HG03565 (cell line): ENCODE measurements around the gene MRPL3.

Source experiments
- ATAC-seq: cut with Tn5 transposase; IDR thresholded peaks from one replicate; pipeline ENCODE4 v1.9.1; 2021; ENCODE audit warnings: mild to moderate bottlenecking, moderate library complexity; ENCODE audit not compliant: unreplicated experiment

The MRPL3 gene

DNA sequence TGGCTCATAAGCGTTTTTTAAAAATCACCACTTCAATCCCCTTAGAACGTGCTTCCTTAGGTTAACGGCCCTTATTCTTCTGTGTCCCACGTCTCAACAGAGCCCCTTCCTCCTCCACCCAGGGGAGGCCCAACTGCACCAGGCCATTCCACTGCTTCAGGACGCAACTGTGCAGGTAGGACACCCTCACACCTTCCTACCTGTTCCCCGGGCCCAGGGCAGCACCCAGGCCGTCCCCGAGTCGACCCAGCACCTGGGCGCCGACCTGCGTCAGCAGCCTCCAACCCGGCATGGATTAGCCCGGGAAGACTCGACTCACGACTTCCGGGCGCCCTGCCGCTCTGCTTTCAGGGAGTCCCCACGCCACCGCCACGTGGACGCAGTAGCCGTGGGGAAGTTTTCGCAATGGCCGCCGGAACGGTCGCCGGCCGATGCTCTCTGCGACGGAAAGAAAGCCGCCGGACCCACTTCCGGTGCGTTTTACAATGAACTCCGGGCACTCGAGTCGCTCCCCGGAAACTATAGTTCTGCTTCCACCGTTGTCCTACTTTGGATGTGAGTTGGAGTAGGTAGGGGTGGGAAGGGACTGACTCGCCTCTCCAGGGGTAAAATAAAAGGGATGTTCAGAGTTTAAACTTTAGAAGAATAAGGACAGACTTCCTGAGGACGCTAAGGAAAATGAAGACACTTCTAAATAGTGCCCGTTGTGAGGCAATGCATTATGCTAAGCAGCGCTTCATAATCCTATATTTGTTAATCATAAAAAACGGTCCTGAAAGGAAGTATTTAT, at the start of gene MRPL3:
TSS of gene MRPL3 (minus strand) at position 442 of the 790 bp plus-strand sequence. CDS start at position 292, 150 bp downstream.
- peak; percentile 90 for ATAC-seq

- no peak for ATAC-seq
Measured at GRCh38 chr3:131551761-131552160, 49.0 kb upstream of the MRPL3 start.

DNA sequence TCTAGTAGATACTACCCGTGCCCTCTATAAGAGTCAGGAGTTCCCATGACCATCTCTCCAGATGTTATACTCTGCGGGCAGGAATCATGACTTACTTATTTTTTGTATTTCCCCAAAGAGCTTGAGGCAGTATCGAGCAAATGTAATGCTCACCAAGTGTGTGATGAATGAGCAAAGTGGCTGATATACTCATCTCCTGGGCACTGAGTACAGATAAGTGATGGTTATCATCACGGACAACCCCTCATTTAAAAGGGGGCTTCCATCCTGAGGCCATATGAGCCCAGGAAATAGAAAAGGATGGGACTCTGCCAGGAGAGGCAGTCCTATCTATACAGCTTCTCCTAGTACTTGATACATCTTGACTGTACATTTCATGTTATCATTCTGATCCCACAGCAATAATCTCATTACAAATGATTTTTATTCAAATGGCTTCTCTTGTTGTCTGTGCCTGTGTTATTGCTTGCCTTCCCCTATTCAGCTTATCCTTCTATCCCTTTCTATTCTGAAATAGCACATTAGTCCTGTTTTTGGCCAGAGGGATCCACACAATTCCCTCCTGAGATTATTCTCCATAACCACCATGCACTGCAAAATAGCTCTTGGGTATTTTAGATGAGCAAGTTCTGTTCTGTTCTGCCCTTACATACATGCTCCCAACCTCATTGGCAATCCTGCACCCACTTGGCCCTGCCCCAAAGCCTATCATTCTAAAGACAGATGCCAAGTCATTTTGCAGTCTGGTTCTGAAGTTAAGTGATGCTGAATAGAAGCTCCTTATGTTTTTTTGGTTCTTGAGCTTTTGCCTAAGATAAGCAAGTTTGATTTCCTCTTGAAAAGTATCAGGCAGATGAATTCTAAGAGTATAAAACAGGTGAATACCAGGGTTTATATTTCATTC, 48.0 kb upstream of the MRPL3 start:
- ATAC-seq = no peak

DNA sequence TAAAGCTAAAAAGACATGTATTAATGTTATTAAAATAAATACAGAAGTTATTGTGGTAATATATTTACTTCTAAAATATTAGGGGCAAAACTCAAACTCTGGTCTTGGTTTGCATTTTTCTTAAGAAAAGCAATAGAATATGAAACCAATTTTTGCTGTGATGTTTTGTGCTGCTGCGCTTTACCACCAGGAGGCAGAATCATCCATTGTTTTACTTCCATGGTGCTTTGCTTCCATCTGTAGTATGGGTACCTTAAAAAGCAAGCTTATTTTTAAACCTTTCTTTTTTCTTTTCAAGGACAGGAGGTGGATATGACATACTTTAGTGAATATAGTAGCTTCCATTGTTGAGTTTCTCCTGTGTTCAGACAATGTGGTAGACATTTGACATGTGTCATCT, 46.6 kb upstream of the MRPL3 start:
- ATAC-seq = no peak

DNA sequence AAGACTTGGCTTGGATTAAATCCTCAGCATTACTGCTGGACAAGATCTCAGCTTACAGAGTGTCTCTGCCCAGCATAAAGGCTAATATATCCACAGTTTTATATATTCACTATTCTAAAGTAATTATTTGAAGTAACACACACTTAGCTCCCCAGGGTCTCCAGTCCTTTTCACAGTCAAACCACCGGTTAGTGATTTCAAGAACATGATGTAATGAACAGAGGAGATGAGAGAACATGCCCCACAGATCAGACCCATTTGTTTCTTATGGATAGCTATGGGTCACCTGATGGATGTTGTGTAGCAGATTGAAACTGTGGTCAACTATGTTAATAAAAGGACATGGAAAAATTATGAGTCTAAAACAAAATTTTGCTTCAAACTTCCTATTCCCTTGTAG, 44.8 kb upstream of the MRPL3 start:
- ATAC-seq = no peak

DNA sequence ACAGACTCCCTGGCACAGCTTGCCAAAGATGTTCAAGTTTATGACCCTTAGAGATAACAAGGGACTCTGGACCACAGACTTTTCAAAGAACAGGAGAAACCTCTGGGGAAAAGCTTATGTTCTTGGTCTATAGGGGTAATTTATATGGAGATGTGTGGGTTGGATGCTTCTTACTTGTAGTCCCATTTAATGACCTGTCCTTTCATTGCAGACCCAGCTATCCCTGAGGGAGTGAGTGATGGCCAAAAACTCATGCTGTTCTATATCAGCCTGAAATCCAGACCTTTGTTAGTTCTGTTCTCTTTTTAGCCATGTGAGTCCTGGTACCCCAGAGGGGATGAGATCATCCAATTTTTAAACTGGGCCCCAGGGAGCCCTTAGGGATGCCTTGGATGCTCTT, 43.7 kb upstream of the MRPL3 start:
- ATAC-seq = no peak

GRCh38 chr3:131544557-131544956, 41.8 kb upstream of the MRPL3 start:
- ATAC-seq = no peak

DNA sequence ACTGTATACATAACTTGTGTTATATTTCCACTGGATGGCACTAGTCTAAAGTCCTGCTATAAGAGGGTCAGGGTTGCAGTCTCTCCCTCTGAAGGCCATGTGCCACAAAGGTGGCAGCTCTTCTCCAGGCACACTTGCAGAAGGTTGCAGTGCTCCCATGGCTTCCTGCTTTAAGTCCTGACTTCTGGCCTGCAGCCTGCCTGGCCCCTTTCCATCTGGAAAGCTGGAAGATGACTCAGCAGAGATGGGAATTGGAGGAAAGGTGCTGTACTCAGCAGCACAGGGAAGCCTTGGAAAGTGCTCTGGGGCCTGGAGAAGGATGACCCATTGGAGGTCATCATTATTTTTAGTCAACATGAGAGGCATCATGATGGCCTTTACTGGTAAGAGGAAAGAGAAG, 40.9 kb upstream of the MRPL3 start:
- ATAC-seq = no peak

GRCh38 chr3:131541288-131541687, 38.5 kb upstream of the MRPL3 start:
- no peak for ATAC-seq

DNA sequence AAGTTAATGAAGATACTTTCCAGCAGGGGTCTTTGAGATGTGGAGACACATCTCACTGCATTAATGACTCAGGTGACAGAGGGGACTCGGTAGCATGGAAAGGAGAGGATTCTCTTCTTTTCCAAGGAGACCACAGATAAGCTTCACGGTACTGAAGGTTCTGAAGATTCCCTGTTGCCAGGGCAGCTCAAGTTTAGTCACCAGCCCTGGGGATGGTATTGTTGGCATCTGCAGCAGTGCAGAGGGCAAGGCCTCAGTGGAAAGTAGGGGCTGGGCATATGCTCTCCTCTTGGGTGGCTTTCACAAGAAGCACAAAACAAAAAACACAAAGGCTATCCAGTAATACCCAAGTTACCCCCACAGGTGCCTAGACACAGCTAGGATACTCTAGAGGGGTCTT, 38.0 kb upstream of the MRPL3 start:
- ATAC-seq = no peak

- no peak for ATAC-seq
Measured at GRCh38 chr3:131540143-131540542, 37.4 kb upstream of the MRPL3 start.

DNA sequence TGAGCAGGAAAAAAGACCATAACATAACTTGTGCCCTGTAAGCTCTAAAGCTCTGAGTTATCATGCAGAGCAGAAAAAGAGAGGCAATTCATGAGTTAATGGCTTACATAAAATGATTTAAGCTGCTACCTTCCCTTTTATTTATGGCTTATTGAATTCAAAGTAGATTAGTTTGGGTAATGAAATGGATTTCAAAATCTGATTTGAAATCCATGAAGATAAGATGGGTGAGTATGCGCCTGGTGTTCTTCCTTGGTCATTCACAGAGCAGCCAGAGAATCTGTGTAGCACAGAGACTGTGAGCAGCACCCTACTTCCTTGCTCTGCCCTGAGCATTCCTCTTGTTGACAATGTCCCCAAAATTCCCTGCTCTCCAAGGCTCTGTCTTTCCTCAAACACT, 36.2 kb upstream of the MRPL3 start:
- no peak for ATAC-seq

- ATAC-seq = no peak
Measured at GRCh38 chr3:131537531-131537930, 34.8 kb upstream of the MRPL3 start.

- ATAC-seq = no peak
Measured at GRCh38 chr3:131535596-131535995, 32.8 kb upstream of the MRPL3 start.

GRCh38 chr3:131535131-131535530, 32.4 kb upstream of the MRPL3 start:
- ATAC-seq = no peak

GRCh38 chr3:131532645-131533044, 29.9 kb upstream of the MRPL3 start:
- no peak for ATAC-seq

- no peak for ATAC-seq
Measured at GRCh38 chr3:131530843-131531242, 28.1 kb upstream of the MRPL3 start.

GRCh38 chr3:131530388-131530787, 27.6 kb upstream of the MRPL3 start:
- no peak for ATAC-seq

DNA sequence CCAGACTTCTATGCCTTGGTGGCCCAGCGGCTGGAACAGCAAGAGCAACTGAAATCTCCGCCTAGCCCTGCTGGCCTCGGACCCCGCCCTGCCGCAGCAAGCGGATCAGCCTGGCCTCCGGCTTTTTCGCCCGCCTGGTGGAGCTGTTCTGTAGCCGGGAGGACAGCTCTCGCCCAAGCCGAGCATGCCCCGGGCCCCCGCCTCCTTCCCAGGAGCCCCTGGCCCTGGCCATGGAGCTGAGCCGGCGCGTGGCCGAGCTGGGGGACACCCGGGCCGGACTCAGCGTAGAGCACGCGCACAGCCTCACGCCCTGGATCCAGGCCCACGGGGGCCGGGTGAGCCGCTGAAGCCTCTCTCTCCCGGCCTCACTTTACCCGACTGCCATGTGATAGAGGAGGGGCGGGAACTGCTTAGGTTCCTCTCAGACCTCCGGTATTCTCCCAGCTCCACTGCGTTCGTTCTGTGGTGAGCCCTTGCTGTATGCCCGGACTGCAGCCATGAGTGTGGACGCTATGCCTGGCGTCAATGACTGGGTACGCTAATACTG, 24.1 kb upstream of the MRPL3 start:
- ATAC-seq = no peak

DNA sequence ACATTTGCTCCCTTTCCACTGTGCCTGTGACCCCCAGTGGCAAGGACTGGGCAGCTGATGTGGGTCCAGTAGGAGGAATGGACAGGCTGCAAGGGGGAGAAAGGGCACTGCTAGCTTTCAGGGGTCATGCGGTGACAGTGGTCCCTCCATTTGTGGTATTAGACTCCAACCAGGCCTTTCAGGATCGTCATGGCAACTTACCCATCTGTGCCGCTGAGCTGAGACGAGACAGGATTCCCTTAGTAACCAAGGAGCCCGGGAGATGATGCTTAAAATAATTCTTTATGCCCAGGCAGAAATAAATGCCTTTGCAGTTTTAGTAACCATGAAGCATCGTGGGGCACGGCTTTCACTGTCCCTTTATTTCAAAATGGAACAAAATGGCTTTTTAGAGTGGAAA, 15.9 kb upstream of the MRPL3 start:
- ATAC-seq = no peak

- no peak for ATAC-seq
Measured at GRCh38 chr3:131505421-131505820, 2.6 kb upstream of the MRPL3 start.

GRCh38 chr3:131503320-131503635, 507 bp upstream of the MRPL3 start:
- no peak for ATAC-seq
